ENCODE results near the gene DLG2.

Gene DLG2

DNA sequence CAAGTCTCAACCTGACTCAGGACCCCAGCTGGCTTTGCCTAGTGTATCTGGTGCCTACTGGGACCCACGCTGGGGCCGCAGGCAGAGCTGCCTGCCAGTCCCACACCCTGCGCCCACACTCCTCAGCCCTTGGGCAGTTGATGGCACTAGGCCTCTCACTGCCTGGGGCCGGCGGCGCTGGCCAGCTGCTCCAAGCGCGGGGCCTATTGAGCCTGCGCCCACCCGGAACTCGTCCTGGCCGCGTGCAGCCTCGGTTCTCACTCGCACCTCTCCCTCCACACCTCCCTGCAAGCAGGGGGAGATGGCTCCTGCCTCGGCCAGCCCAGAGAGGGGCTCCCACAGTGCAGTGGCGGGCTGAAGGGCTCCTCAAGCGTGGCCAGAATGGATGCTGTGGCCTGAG is 1432.4 kb downstream of the DLG2 start:
- Histone ChIP-seq H3K36me3 (ENCODE audit: insufficient read depth, low read length) (no peaks in the 10 kb centered on the region), H3K4me3 (ENCODE audit: low read length) (no peak overlapping the region), H3K9ac (ENCODE audit: low read depth, low read length) (no peak overlapping the region), H3K27me3 (ENCODE audit: control insufficient read depth, insufficient read depth, low read length) (no peaks in the 10 kb centered on the region), H3K4me2 (ENCODE audit: low read length) (no peak overlapping the region), H3K9me3 (replicated peaks; ENCODE audit: low read length) (no peaks in the 10 kb centered on the region), H3K4me1 (ENCODE audit: control insufficient read depth, insufficient read depth, low read length) (no peaks in the 10 kb centered on the region)

GRCh38 chr11:84193706-84194105 is 1433.4 kb downstream of the DLG2 start:
- Histone ChIP-seq H3K4me3 (ENCODE audit: low read length) (no peak overlapping the region), H3K9me3 (replicated peaks; ENCODE audit: low read length) (no peaks in the 10 kb centered on the region), H3K4me2 (ENCODE audit: low read length) (no peak overlapping the region), H3K36me3 (ENCODE audit: insufficient read depth, low read length) (no peaks in the 10 kb centered on the region), H3K9ac (ENCODE audit: low read depth, low read length) (no peak overlapping the region), H3K4me1 (ENCODE audit: control insufficient read depth, insufficient read depth, low read length) (no peaks in the 10 kb centered on the region), H3K27me3 (ENCODE audit: control insufficient read depth, insufficient read depth, low read length) (no peaks in the 10 kb centered on the region)

- Histone ChIP-seq H3K9ac (ENCODE audit: low read depth, low read length) (no peak overlapping the region), H3K4me3 (ENCODE audit: low read length) (no peak overlapping the region), H3K4me1 (ENCODE audit: control insufficient read depth, insufficient read depth, low read length) (no peaks in the 10 kb centered on the region), H3K27me3 (ENCODE audit: control insufficient read depth, insufficient read depth, low read length) (no peaks in the 10 kb centered on the region), H3K4me2 (ENCODE audit: low read length) (no peak overlapping the region), H3K36me3 (ENCODE audit: insufficient read depth, low read length) (no peaks in the 10 kb centered on the region), H3K9me3 (replicated peaks; ENCODE audit: low read length) (no peaks in the 10 kb centered on the region)
Observed at GRCh38 chr11:84188521-84188920, 1438.6 kb downstream of the DLG2 start.

DNA sequence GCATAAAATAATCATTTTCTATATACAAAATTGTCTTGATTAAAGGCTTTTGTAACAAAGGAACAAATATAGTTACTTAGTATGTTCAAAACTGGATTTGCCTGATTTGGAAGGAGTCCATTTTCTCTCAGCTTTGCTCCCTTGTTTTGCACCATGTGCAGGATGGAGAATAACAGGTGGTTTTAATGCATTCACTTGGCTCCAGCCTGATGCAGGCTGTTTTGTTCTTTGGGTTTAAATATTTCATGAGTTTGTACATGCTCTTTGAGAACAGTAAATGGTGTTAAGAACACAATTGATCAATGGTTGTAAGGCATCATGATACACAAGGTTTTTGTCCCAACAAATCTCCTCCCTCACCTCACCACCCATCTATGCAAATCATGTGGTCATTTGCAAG is 1454.1 kb downstream of the DLG2 start:
- no peak overlapping the region for H3K4me3 ChIP-seq (ENCODE audit: low read length)

DNA sequence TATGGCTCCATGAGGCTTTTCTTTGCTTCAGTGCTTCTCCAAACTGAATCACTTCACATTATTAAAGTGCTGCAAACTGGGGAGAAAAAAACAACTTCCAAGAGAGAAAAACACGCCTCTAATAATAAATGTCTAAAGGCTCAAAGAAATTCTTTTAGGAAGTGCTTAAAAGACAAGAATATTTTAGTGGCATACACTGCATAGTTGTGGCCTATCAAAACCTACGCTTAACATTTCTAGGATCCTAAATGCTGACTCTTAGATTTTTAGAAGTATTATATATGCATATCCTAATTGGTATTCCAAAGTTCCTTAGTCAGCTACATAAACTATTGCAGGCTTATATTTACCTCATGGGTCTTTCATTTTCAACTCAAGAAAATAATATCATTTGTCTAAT is 1462.0 kb downstream of the DLG2 start:
- Histone ChIP-seq H3K27me3 (ENCODE audit: control insufficient read depth, insufficient read depth, low read length) (no peaks in the 10 kb centered on the region), H3K4me2 (ENCODE audit: low read length) (no peak overlapping the region), H3K4me1 (ENCODE audit: control insufficient read depth, insufficient read depth, low read length) (no peaks in the 10 kb centered on the region), H3K9me3 (replicated peaks; ENCODE audit: low read length) (no peaks in the 10 kb centered on the region), H3K4me3 (ENCODE audit: low read length) (no peak overlapping the region), H3K9ac (ENCODE audit: low read depth, low read length) (no peak overlapping the region), H3K36me3 (ENCODE audit: insufficient read depth, low read length) (no peaks in the 10 kb centered on the region)

More for the DNA sequence above, 1454.1 kb downstream of the DLG2 start:
- H3K4me2 ChIP-seq (ENCODE audit: low read length) = no peak overlapping the region
- H3K36me3 ChIP-seq (ENCODE audit: insufficient read depth, low read length) = no peaks in the 10 kb centered on the region
- no peaks in the 10 kb centered on the region for H3K9me3 ChIP-seq (replicated peaks; ENCODE audit: low read length)
- no peak overlapping the region for H3K9ac ChIP-seq (ENCODE audit: low read depth, low read length)
- no peaks in the 10 kb centered on the region for H3K27me3 ChIP-seq (ENCODE audit: control insufficient read depth, insufficient read depth, low read length)
- no peaks in the 10 kb centered on the region for H3K4me1 ChIP-seq (ENCODE audit: control insufficient read depth, insufficient read depth, low read length)

DNA sequence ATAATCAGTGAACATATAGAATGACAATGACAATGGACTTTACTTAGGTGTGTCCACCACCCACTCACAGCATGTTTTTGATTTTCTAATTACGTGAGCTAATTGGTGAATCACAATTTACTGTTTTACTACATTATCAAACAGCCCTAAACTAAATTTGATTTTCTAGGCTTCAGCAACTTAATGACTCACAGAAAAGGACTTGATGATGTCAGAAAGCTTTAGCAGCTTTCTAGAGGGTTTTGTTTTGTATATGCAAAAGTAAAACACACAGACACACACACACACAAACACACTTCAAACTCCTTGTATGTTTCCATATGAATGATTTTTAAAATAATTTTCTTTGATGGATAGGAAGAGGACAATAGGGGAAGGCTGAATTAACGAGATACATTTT is 1462.4 kb downstream of the DLG2 start:
- Histone ChIP-seq H3K4me3 (ENCODE audit: low read length) (no peak overlapping the region), H3K4me2 (ENCODE audit: low read length) (no peak overlapping the region)

GRCh38 chr11:84163116-84163515 is 1464.0 kb downstream of the DLG2 start:
- H3K36me3 ChIP-seq (ENCODE audit: insufficient read depth, low read length) = no peaks in the 10 kb centered on the region
- H3K4me3 ChIP-seq (ENCODE audit: low read length) = no peak overlapping the region
- H3K27me3 ChIP-seq (ENCODE audit: control insufficient read depth, insufficient read depth, low read length) = no peaks in the 10 kb centered on the region
- no peaks in the 10 kb centered on the region for H3K9me3 ChIP-seq (replicated peaks; ENCODE audit: low read length)
- no peak overlapping the region for H3K4me2 ChIP-seq (ENCODE audit: low read length)
- no peaks in the 10 kb centered on the region for H3K4me1 ChIP-seq (ENCODE audit: control insufficient read depth, insufficient read depth, low read length)
- H3K9ac ChIP-seq (ENCODE audit: low read depth, low read length) = no peak overlapping the region

More for the DNA sequence above, 1462.4 kb downstream of the DLG2 start:
- Histone ChIP-seq H3K9me3 (replicated peaks; ENCODE audit: low read length) (no peaks in the 10 kb centered on the region), H3K27me3 (ENCODE audit: control insufficient read depth, insufficient read depth, low read length) (no peaks in the 10 kb centered on the region), H3K9ac (ENCODE audit: low read depth, low read length) (no peak overlapping the region), H3K4me1 (ENCODE audit: control insufficient read depth, insufficient read depth, low read length) (no peaks in the 10 kb centered on the region), H3K36me3 (ENCODE audit: insufficient read depth, low read length) (no peaks in the 10 kb centered on the region)

DNA sequence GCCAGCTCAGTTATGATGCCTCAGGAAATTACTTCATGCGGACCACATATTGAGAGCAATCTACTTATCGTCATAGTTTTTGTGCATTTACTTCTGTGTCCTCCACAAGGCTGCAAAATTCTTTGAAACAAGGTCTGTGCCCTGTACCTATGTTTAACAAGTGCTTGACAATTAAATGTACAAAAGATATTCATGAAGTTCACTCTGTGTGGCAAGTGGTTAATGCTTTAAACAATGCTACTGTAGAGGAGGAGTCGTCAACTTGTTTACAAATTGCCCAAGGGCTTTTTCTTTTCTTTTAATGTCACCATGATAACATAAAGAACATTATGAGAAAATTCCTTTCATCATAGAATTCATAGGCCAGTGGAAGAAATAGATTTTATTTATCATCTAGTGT is 1469.5 kb downstream of the DLG2 start:
- no peaks in the 10 kb centered on the region for H3K27me3 ChIP-seq (ENCODE audit: control insufficient read depth, insufficient read depth, low read length)
- H3K4me1 ChIP-seq (ENCODE audit: control insufficient read depth, insufficient read depth, low read length) = no peaks in the 10 kb centered on the region
- no peak overlapping the region for H3K9ac ChIP-seq (ENCODE audit: low read depth, low read length)
- H3K36me3 ChIP-seq (ENCODE audit: insufficient read depth, low read length) = no peaks in the 10 kb centered on the region
- H3K4me2 ChIP-seq (ENCODE audit: low read length) = no peak overlapping the region
- no peak overlapping the region for H3K4me3 ChIP-seq (ENCODE audit: low read length)
- no peaks in the 10 kb centered on the region for H3K9me3 ChIP-seq (replicated peaks; ENCODE audit: low read length)

DNA sequence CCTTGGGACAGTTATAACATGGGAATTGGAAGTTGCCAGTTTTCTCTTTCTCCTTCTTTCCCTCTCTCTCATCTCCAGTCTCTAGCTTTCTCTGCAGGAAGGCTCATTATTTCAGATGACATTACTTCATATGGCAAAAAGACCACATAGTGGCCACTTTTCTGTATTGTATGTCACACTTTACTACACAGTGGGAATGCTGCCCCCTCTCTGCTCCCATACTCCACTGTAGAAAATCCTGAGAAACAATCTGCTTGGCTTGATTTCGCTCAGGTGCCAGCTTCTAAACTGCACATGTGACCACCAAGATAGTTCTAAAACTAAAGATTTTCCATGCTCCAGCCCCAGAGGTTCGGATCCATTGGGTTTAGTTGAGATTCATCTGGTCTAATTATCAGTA is 1480.3 kb downstream of the DLG2 start:
- Histone ChIP-seq H3K9ac (ENCODE audit: low read depth, low read length) (no peak overlapping the region), H3K4me2 (ENCODE audit: low read length) (no peak overlapping the region), H3K9me3 (replicated peaks; ENCODE audit: low read length) (no peaks in the 10 kb centered on the region), H3K4me3 (ENCODE audit: low read length) (no peak overlapping the region), H3K36me3 (ENCODE audit: insufficient read depth, low read length) (no peaks in the 10 kb centered on the region), H3K27me3 (ENCODE audit: control insufficient read depth, insufficient read depth, low read length) (no peaks in the 10 kb centered on the region), H3K4me1 (ENCODE audit: control insufficient read depth, insufficient read depth, low read length) (no peaks in the 10 kb centered on the region)

DNA sequence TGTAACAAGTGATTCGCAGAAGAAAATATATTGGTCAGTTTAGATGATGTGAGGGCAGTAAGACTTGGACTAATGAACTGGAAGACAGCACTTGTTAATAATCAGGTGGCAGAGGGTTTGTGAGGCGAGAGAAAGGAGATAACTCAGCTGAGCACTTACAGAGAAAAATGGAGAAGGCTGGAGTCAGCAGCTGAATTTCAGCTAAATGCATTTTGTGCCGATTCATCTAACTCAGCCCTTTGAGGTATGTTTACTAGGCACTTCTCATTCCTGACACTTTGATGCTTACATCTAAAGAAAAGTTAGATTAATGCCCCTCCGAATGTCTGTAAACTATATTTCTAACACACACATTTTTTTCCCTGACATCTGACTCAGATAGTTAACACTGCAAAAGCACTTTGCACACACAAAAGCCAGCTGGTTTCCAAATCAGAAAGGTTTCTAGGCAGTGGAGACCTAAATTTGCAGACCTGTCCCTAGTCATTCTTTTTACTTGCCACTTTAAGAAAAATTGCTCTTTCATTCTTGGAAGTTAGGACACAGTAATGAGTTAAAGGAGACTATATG is 1481.4 kb downstream of the DLG2 start:
- Histone ChIP-seq H3K4me3 (ENCODE audit: low read length) (no peak overlapping the region), H3K4me2 (ENCODE audit: low read length) (no peak overlapping the region), H3K4me1 (ENCODE audit: control insufficient read depth, insufficient read depth, low read length) (no peaks in the 10 kb centered on the region), H3K9ac (ENCODE audit: low read depth, low read length) (no peak overlapping the region), H3K9me3 (replicated peaks; ENCODE audit: low read length) (no peaks in the 10 kb centered on the region), H3K27me3 (ENCODE audit: control insufficient read depth, insufficient read depth, low read length) (no peaks in the 10 kb centered on the region), H3K36me3 (ENCODE audit: insufficient read depth, low read length) (no peaks in the 10 kb centered on the region)

GRCh38 chr11:84144531-84144930 is 1482.6 kb downstream of the DLG2 start:
- Histone ChIP-seq H3K9me3 (replicated peaks; ENCODE audit: low read length) (no peaks in the 10 kb centered on the region), H3K9ac (ENCODE audit: low read depth, low read length) (no peak overlapping the region), H3K4me3 (ENCODE audit: low read length) (no peak overlapping the region)

GRCh38 chr11:84142411-84142810 is 1484.7 kb downstream of the DLG2 start:
- Histone ChIP-seq H3K27me3 (ENCODE audit: control insufficient read depth, insufficient read depth, low read length) (no peaks in the 10 kb centered on the region), H3K4me3 (ENCODE audit: low read length) (no peak overlapping the region), H3K4me1 (ENCODE audit: control insufficient read depth, insufficient read depth, low read length) (no peaks in the 10 kb centered on the region), H3K36me3 (ENCODE audit: insufficient read depth, low read length) (no peaks in the 10 kb centered on the region), H3K9ac (ENCODE audit: low read depth, low read length) (no peak overlapping the region), H3K9me3 (replicated peaks; ENCODE audit: low read length) (no peaks in the 10 kb centered on the region), H3K4me2 (ENCODE audit: low read length) (no peak overlapping the region)

More at GRCh38 chr11:84144531-84144930, 1482.6 kb downstream of the DLG2 start:
- Histone ChIP-seq H3K4me2 (ENCODE audit: low read length) (no peak overlapping the region), H3K27me3 (ENCODE audit: control insufficient read depth, insufficient read depth, low read length) (no peaks in the 10 kb centered on the region), H3K4me1 (ENCODE audit: control insufficient read depth, insufficient read depth, low read length) (no peaks in the 10 kb centered on the region), H3K36me3 (ENCODE audit: insufficient read depth, low read length) (no peaks in the 10 kb centered on the region)

Data from skeletal muscle satellite cell (primary cell).